OCI-LY1 (cell line): Measurements from ENCODE around the gene PBX1.

Experiments used
- EZH2 ChIP-seq: fragments of 200-600 bp; sonication (generic), shearing (Covaris generic); IDR thresholded peaks from 2 replicates; pipeline ENCODE4 v1.8.0; 2017; ENCODE audit warnings: borderline replicate concordance, mixed run types, mild to moderate bottlenecking, antibody characterized with exemption, low read length, moderate library complexity, mixed read lengths
- TF ChIP-seq, protein P1 (sequence below): fragments of 200-600 bp; sonication (generic), shearing (Covaris generic); IDR thresholded peaks from 2 replicates; pipeline ENCODE4 v1.5.1; 2017; ENCODE audit warnings: mild to moderate bottlenecking, antibody characterized with exemption, low read length, moderate library complexity, mixed read lengths

DNA sequence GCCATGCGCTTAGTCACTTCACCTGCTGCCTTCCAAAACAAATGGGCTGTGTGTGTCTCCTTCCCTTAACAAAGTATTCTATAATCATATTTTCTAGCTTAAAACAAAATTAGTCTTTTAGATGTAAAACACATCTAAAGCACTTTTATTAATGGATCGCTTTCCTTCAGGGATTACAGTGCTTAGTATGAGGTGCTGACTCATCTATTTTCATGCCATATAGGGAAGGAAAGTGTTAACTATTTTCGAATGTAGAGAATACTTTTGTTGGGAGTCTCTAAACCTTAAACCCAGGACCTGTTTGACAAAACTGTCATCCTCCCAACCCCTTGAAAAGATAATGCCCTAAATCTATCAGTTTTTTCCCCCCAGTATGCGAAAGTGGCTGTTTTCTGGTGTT lies 90.2 kb downstream of the PBX1 start:
- TF ChIP-seq, protein P1, sequence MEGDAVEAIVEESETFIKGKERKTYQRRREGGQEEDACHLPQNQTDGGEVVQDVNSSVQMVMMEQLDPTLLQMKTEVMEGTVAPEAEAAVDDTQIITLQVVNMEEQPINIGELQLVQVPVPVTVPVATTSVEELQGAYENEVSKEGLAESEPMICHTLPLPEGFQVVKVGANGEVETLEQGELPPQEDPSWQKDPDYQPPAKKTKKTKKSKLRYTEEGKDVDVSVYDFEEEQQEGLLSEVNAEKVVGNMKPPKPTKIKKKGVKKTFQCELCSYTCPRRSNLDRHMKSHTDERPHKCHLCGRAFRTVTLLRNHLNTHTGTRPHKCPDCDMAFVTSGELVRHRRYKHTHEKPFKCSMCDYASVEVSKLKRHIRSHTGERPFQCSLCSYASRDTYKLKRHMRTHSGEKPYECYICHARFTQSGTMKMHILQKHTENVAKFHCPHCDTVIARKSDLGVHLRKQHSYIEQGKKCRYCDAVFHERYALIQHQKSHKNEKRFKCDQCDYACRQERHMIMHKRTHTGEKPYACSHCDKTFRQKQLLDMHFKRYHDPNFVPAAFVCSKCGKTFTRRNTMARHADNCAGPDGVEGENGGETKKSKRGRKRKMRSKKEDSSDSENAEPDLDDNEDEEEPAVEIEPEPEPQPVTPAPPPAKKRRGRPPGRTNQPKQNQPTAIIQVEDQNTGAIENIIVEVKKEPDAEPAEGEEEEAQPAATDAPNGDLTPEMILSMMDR, result no peak
- TF ChIP-seq EZH2, result no peak
